HepG2 (cell line): ENCODE results near the gene REEP3. TPM values are rescaled to one million over a fixed set of nuclear protein-coding genes. Genes with fewer than 3 reads are reported as not detected.

ENCODE experiments used
- BHLHE40 ChIP-seq: IDR thresholded peaks from 2 replicates; pipeline ENCODE4 v1.6.1; 2011; ENCODE audit warnings: low read length, improper control_type of control experiment
- CAMTA2 ChIP-seq: sonication (generic); formaldehyde crosslinking; IDR thresholded peaks from 2 replicates; pipeline ENCODE4 v1.4.0; 2020; ENCODE audit warnings: mild to moderate bottlenecking, missing genetic modification reagents, borderline replicate concordance
- CEBPZ ChIP-seq: IDR thresholded peaks from 2 replicates; pipeline ENCODE4 v1.6.1; 2012; ENCODE audit warnings: low read length, improper control_type of control experiment
- CREB1 ChIP-seq, 2 experiments: fragments of 450-650 bp in 1 of 2; IDR thresholded peaks; 2 replicates each; pipeline ENCODE4 v1.6.1; 2016 to 2017; ENCODE audit warnings: control low read depth in 1 of 2, mild to moderate bottlenecking in 1 of 2, missing compliant biosample characterization in 1 of 2, missing genetic modification characterization in 1 of 2
- EHMT2 ChIP-seq: fragments of 200-600 bp; sonication (generic); IDR thresholded peaks from 2 replicates; pipeline ENCODE4 v1.7.0; 2017; ENCODE audit warnings: antibody characterized with exemption, low read depth, low read length, borderline replicate concordance
- HNRNPL ChIP-seq: fragments of 200-400 bp; formaldehyde crosslinking; IDR thresholded peaks from 2 replicates; pipeline ENCODE4 v1.6.1; 2017; ENCODE audit warnings: mild to moderate bottlenecking, low read depth, low read length
- MEIS2 ChIP-seq: sonication (generic); formaldehyde crosslinking; IDR thresholded peaks from 2 replicates; pipeline ENCODE4 v1.9.0; 2021; ENCODE audit warnings: mild to moderate bottlenecking, missing genetic modification reagents
- MYC ChIP-seq: sonication (generic); formaldehyde crosslinking; IDR thresholded peaks from 2 replicates; pipeline ENCODE4 v1.9.0; 2021; ENCODE audit warnings: missing genetic modification reagents, borderline replicate concordance
- NCOA5 ChIP-seq: sonication (generic); formaldehyde crosslinking; IDR thresholded peaks from 2 replicates; pipeline ENCODE4 v1.4.0; 2020; ENCODE audit warnings: missing genetic modification reagents
- NR1H2 ChIP-seq: sonication (generic); formaldehyde crosslinking; IDR thresholded peaks from 2 replicates; pipeline ENCODE4 v1.8.1; 2022; ENCODE audit warnings: low read depth, missing genetic modification reagents, borderline replicate concordance
- PATZ1 ChIP-seq: sonication (generic); formaldehyde crosslinking; IDR thresholded peaks from 2 replicates; pipeline ENCODE4 v1.4.0; 2020; ENCODE audit warnings: missing genetic modification reagents
- RAD21 ChIP-seq: fragments of 450-650 bp; formaldehyde crosslinking; IDR thresholded peaks from 2 replicates; pipeline ENCODE4 v1.5.0; 2020; ENCODE audit warnings: mild to moderate bottlenecking
- THRA ChIP-seq: sonication (generic); formaldehyde crosslinking; IDR thresholded peaks from 2 replicates; pipeline ENCODE4 v1.4.0; 2020; ENCODE audit warnings: missing genetic modification reagents, borderline replicate concordance
- ZNF574 ChIP-seq: sonication (generic); formaldehyde crosslinking; IDR thresholded peaks from 2 replicates; pipeline ENCODE4 v1.4.0; 2020; ENCODE audit warnings: missing genetic modification reagents
- ZNF724P ChIP-seq: sonication (generic); formaldehyde crosslinking; IDR thresholded peaks from 2 replicates; pipeline ENCODE4 v1.8.0; 2022; ENCODE audit warnings: missing genetic modification reagents, borderline replicate concordance
- ZNF891 ChIP-seq: sonication (generic); formaldehyde crosslinking; IDR thresholded peaks from 2 replicates; pipeline ENCODE4 v1.5.0; 2020; ENCODE audit warnings: mild to moderate bottlenecking, missing genetic modification reagents
- ZUFSP ChIP-seq: sonication (generic); formaldehyde crosslinking; IDR thresholded peaks from 2 replicates; pipeline ENCODE4 v1.9.0; 2021; ENCODE audit warnings: missing genetic modification reagents, mild to moderate bottlenecking, borderline replicate concordance
- polyA plus RNA-seq, 8 experiments: library from polyadenylated mRNA; depleted of rRNA in 3 of 8; stranded (reverse) in 7 of 8; unstranded in 1 of 8; fragments of >200 nt; fragmentation: Illumina TruSeq in 4 of 8; extraction: Trizol in 4 of 8; gene quantifications; 2 replicates each; pipeline versions ENCODE4 v1.2.1 to v1.2.3, GENCODE V29; 2011 to 2016; ENCODE audit warnings: low read depth in 4 of 8, missing spikeins in 1 of 8, mixed read lengths in 1 of 8; ENCODE audit not compliant: insufficient read depth in 1 of 8
- total RNA-seq, 5 experiments: library from RNA; depleted of rRNA; stranded (reverse); fragments of >200 nt; fragmentation: Illumina TruSeq; extraction: Trizol; gene quantifications; 2 replicates each; pipeline ENCODE4 v1.2.3, GENCODE V29; 2016; ENCODE audit warnings: low read depth in 1 of 5

Gene REEP3
- total and polyA plus RNA-seq, 2 of the 13 experiments (the other 11 are each of a cell fraction or from before 2014, with no cell fraction given): 7.1 to 31.4 TPM

GRCh38 chr10:63630085-63630930 is 109.1 kb downstream of the REEP3 start (continued):
- TF ChIP-seq THRA (no peak), MEIS2 (CRISPR knock-in tag) (no peak), NR1H2 (no peak), NCOA5 (CRISPR knock-in tag) (no peak), ZUFSP (CRISPR knock-in tag) (no peak), MYC (no peak), HNRNPL (no peak), RAD21 (CRISPR knock-in tag) (no peak), CREB1 (IDR thresholded peaks at IDR 0.05) (no peak), CREB1 (CRISPR knock-in tag; IDR thresholded peaks at IDR 0.05) (no peak), ZNF724P (CRISPR knock-in tag) (no peak), ZNF574 (CRISPR knock-in tag) (no peak), CAMTA2 (CRISPR knock-in tag) (no peak), CEBPZ (no peak), ZNF891 (CRISPR knock-in tag) (no peak), BHLHE40 (no peak), PATZ1 (CRISPR knock-in tag) (peak; percentile 37), EHMT2 (no peak)
